HepG2 (cell line): ENCODE measurements around the gene TSTD1. TPM values are rescaled to one million over a fixed set of nuclear protein-coding genes. Genes with fewer than 3 reads are reported as not detected.

ENCODE experiments used
- AGO1 ChIP-seq: fragments of 200-400 bp; formaldehyde crosslinking; IDR thresholded peaks from 2 replicates; pipeline ENCODE4 v1.6.1; 2017; ENCODE audit warnings: mild to moderate bottlenecking, low read depth, low read length, moderate library complexity; ENCODE audit not compliant: poor library complexity, severe bottlenecking
- AGO2 ChIP-seq: fragments of 200-400 bp; formaldehyde crosslinking; optimal IDR thresholded peaks from 2 replicates; pipeline ENCODE3; 2017; ENCODE audit warnings: mild to moderate bottlenecking, low read depth, low read length, moderate library complexity
- ESRRA ChIP-seq: sonication (generic); formaldehyde crosslinking; IDR thresholded peaks from 2 replicates; pipeline ENCODE4 v1.5.1; 2020; ENCODE audit warnings: mild to moderate bottlenecking, low read depth, missing genetic modification reagents
- FOXJ3 ChIP-seq: sonication (generic); formaldehyde crosslinking; IDR thresholded peaks from 2 replicates; pipeline ENCODE4 v1.4.0; 2020; ENCODE audit warnings: missing genetic modification reagents, mild to moderate bottlenecking, borderline replicate concordance
- FOXP1 ChIP-seq, 2 experiments: fragments of 450-650 bp in 1 of 2; IDR thresholded peaks; 2 replicates each; pipeline ENCODE4 v1.6.1; 2017 to 2018; ENCODE audit warnings: antibody characterized with exemption in 1 of 2
- IRF2 ChIP-seq: IDR thresholded peaks from 2 replicates; pipeline ENCODE4 v1.6.1; 2018; ENCODE audit warnings: missing genetic modification reagents, missing compliant biosample characterization
- KMT2B ChIP-seq: IDR thresholded peaks from 2 replicates; pipeline ENCODE4 v1.6.1; 2016; ENCODE audit warnings: missing genetic modification reagents, missing compliant biosample characterization
- MLLT10 ChIP-seq: sonication (generic); formaldehyde crosslinking; IDR thresholded peaks from 2 replicates; pipeline ENCODE4 v1.4.0; 2020; ENCODE audit warnings: missing genetic modification reagents
- NFKBIZ ChIP-seq: IDR thresholded peaks from 2 replicates; pipeline ENCODE4 v1.6.1; 2018; ENCODE audit warnings: missing genetic modification reagents, missing compliant biosample characterization
- PAX8 ChIP-seq: sonication (generic); formaldehyde crosslinking; IDR thresholded peaks from 2 replicates; pipeline ENCODE4 v1.8.0; 2022; ENCODE audit warnings: mild to moderate bottlenecking, missing genetic modification reagents, borderline replicate concordance
- RBM39 ChIP-seq: fragments of 200-400 bp; formaldehyde crosslinking; IDR thresholded peaks from one replicate; pipeline ENCODE4 v1.6.1; 2018; ENCODE audit warnings: antibody characterized with exemption, mild to moderate bottlenecking, low read depth, low read length; ENCODE audit not compliant: poor library complexity, severe bottlenecking
- RXRA ChIP-seq: sonication (generic); formaldehyde crosslinking; IDR thresholded peaks from 2 replicates; pipeline ENCODE4 v1.5.1; 2020; ENCODE audit warnings: missing genetic modification reagents
- SNAPC2 ChIP-seq: sonication (generic); formaldehyde crosslinking; IDR thresholded peaks from 2 replicates; pipeline ENCODE4 v1.8.1; 2022; ENCODE audit warnings: mild to moderate bottlenecking, missing genetic modification reagents
- SP5 ChIP-seq: IDR thresholded peaks from 2 replicates; pipeline ENCODE4 v1.6.1; 2016; ENCODE audit warnings: low read depth, borderline replicate concordance
- ZNF264 ChIP-seq: sonication (generic); formaldehyde crosslinking; IDR thresholded peaks from 2 replicates; pipeline ENCODE4 v1.4.0; 2020; ENCODE audit warnings: missing genetic modification reagents
- ZNF335 ChIP-seq: sonication (generic); formaldehyde crosslinking; IDR thresholded peaks from 2 replicates; pipeline ENCODE4 v1.4.0; 2020; ENCODE audit warnings: missing genetic modification reagents
- ZNF44 ChIP-seq: sonication (generic); formaldehyde crosslinking; IDR thresholded peaks from 2 replicates; pipeline ENCODE4 v1.5.1; 2020; ENCODE audit warnings: mild to moderate bottlenecking, missing genetic modification reagents
- ZNF510 ChIP-seq: sonication (generic); formaldehyde crosslinking; IDR thresholded peaks from 2 replicates; pipeline ENCODE4 v1.4.0; 2020; ENCODE audit warnings: low read depth, mild to moderate bottlenecking, missing genetic modification reagents
- ZNF766 ChIP-seq: sonication (generic); formaldehyde crosslinking; IDR thresholded peaks from 2 replicates; pipeline ENCODE4 v1.5.0; 2020; ENCODE audit warnings: missing genetic modification reagents, borderline replicate concordance
- ZNF850 ChIP-seq: sonication (generic); formaldehyde crosslinking; conservative IDR thresholded peaks from 2 replicates; pipeline ENCODE4 v1.9.0; 2021; ENCODE audit warnings: mild to moderate bottlenecking, missing genetic modification reagents
- ZSCAN21 ChIP-seq: sonication (generic); formaldehyde crosslinking; IDR thresholded peaks from 2 replicates; pipeline ENCODE4 v1.8.0; 2022; ENCODE audit warnings: mild to moderate bottlenecking, missing genetic modification reagents, moderate library complexity, borderline replicate concordance
- polyA plus RNA-seq, 8 experiments: library from polyadenylated mRNA; depleted of rRNA in 3 of 8; stranded (reverse) in 7 of 8; unstranded in 1 of 8; fragments of >200 nt; fragmentation: Illumina TruSeq in 4 of 8; extraction: Trizol in 4 of 8; gene quantifications; 2 replicates each; pipeline versions ENCODE4 v1.2.1 to v1.2.3, GENCODE V29; 2011 to 2016; ENCODE audit warnings: low read depth in 4 of 8, missing spikeins in 1 of 8, mixed read lengths in 1 of 8; ENCODE audit not compliant: insufficient read depth in 1 of 8
- total RNA-seq, 5 experiments: library from RNA; depleted of rRNA; stranded (reverse); fragments of >200 nt; fragmentation: Illumina TruSeq; extraction: Trizol; gene quantifications; 2 replicates each; pipeline ENCODE4 v1.2.3, GENCODE V29; 2016; ENCODE audit warnings: low read depth in 1 of 5
- TF ChIP-seq, protein P1 (sequence below): sonication (generic); formaldehyde crosslinking; IDR thresholded peaks from 2 replicates; pipeline ENCODE4 v1.4.0; 2020; ENCODE audit warnings: missing genetic modification reagents
- TF ChIP-seq, protein P2 (sequence below): sonication (generic); formaldehyde crosslinking; IDR thresholded peaks from 2 replicates; pipeline ENCODE4 v1.4.0; 2020; ENCODE audit warnings: missing genetic modification reagents
- TF ChIP-seq, protein P3 (sequence below): sonication (generic); formaldehyde crosslinking; IDR thresholded peaks from 2 replicates; pipeline ENCODE4 v1.4.0; 2020; ENCODE audit warnings: mild to moderate bottlenecking, missing genetic modification reagents

Gene TSTD1
- total and polyA plus RNA-seq, 2 of the 13 experiments (the other 11 are each of a cell fraction or from before 2014, with no cell fraction given), result 0.15 to 0.31 TPM

DNA sequence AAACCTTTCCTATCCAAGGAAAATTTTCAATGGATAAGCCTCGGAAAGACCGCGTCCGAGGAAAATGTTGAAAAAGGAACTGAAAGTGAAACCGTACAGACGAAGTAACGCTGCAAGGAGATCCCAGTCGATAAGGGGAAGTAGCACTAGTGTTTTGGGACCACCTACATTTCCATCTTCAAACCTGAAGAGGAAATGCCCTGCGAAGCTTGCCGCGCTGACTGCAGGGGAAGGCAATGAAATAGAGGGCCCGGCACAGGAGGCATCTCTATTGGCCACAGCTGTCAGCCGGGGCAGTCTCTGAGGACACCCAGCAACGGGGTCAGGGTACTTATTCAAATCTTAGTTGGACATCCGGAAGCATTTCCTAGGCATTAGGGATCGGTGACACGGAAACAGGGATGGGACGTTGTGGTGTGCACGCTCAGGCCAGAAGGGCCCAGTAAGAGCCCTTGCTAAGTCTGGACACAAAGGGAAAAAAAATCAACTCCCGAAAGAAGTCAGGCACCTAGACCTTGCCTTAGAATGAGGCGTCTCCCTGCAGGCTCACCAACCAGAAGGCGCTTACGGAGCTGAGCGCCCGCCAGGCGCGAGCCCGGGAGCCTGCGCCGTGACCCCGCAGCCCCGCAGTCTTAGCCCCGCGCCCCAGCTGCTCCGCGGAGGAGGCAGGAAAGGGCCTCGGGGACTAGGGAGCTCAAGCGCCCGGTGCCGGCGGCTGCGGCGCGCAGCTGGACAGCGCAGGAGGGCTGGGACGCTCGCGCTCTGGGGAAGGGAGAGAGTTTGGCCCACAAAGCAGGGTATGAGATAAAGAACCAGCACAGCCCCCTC, 6.4 kb upstream of the TSTD1 start (continued):
- TF ChIP-seq, protein P1, sequence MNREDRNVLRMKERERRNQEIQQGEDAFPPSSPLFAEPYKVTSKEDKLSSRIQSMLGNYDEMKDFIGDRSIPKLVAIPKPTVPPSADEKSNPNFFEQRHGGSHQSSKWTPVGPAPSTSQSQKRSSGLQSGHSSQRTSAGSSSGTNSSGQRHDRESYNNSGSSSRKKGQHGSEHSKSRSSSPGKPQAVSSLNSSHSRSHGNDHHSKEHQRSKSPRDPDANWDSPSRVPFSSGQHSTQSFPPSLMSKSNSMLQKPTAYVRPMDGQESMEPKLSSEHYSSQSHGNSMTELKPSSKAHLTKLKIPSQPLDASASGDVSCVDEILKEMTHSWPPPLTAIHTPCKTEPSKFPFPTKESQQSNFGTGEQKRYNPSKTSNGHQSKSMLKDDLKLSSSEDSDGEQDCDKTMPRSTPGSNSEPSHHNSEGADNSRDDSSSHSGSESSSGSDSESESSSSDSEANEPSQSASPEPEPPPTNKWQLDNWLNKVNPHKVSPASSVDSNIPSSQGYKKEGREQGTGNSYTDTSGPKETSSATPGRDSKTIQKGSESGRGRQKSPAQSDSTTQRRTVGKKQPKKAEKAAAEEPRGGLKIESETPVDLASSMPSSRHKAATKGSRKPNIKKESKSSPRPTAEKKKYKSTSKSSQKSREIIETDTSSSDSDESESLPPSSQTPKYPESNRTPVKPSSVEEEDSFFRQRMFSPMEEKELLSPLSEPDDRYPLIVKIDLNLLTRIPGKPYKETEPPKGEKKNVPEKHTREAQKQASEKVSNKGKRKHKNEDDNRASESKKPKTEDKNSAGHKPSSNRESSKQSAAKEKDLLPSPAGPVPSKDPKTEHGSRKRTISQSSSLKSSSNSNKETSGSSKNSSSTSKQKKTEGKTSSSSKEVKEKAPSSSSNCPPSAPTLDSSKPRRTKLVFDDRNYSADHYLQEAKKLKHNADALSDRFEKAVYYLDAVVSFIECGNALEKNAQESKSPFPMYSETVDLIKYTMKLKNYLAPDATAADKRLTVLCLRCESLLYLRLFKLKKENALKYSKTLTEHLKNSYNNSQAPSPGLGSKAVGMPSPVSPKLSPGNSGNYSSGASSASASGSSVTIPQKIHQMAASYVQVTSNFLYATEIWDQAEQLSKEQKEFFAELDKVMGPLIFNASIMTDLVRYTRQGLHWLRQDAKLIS (CRISPR knock-in tag), result 0 out of 2 replicates have a peak, but pooled peaks have one; percentile 26
- TF ChIP-seq FOXJ3 (CRISPR knock-in tag), result no peak
- 0 out of 2 replicates have a peak, but pooled peaks have one; percentile 23 for TF ChIP-seq SNAPC2
- no peak for TF ChIP-seq ZNF44 (CRISPR knock-in tag)
- TF ChIP-seq MLLT10, result no peak
- no peak for TF ChIP-seq FOXP1 (IDR thresholded peaks at IDR 0.05)
- TF ChIP-seq FOXP1 (CRISPR knock-in tag; IDR thresholded peaks at IDR 0.05), result no peak
- TF ChIP-seq, protein P2, sequence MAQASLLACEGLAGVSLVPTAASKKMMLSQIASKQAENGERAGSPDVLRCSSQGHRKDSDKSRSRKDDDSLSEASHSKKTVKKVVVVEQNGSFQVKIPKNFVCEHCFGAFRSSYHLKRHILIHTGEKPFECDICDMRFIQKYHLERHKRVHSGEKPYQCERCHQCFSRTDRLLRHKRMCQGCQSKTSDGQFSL (CRISPR knock-in tag), result no peak
- 0 out of 2 replicates have a peak, but pooled peaks have one; percentile 18 for TF ChIP-seq RXRA (CRISPR knock-in tag)
- TF ChIP-seq SP5 (CRISPR knock-in tag), result no peak
- peak; percentile 79 for TF ChIP-seq RBM39
- TF ChIP-seq AGO2, result peak; percentile 87
- 0 out of 2 replicates have a peak, but pooled peaks have one; percentile 26 for TF ChIP-seq ZNF335 (CRISPR knock-in tag)
- 0 out of 2 replicates have a peak, but pooled peaks have one; percentile 41 for TF ChIP-seq ZSCAN21 (CRISPR knock-in tag)
- peak; percentile 60; the same call in 1 of the 2 replicates for TF ChIP-seq KMT2B (CRISPR knock-in tag)
- TF ChIP-seq AGO1, result peak; percentile 49
- peak; percentile 34; the same call in 1 of the 2 replicates for TF ChIP-seq IRF2
- TF ChIP-seq NFKBIZ (CRISPR knock-in tag), result no peak
- TF ChIP-seq ZNF264 (CRISPR knock-in tag), result 0 out of 2 replicates have a peak, but pooled peaks have one; percentile 27
- TF ChIP-seq, protein P3, sequence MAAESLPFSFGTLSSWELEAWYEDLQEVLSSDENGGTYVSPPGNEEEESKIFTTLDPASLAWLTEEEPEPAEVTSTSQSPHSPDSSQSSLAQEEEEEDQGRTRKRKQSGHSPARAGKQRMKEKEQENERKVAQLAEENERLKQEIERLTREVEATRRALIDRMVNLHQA, result no peak
- TF ChIP-seq ZNF766 (CRISPR knock-in tag), result no peak
- no peak for TF ChIP-seq ZNF510 (CRISPR knock-in tag)
- no peak for TF ChIP-seq ZNF850 (CRISPR knock-in tag)
- TF ChIP-seq PAX8 (CRISPR knock-in tag), result no peak
- TF ChIP-seq ESRRA, result no peak
- TF ChIP-seq, all 625 proteins: peak for 70
